ENCODE measurements around the gene KDM5B. TPM values are rescaled to one million over a fixed set of nuclear protein-coding genes. Genes with fewer than 3 reads are reported as not detected.

Gene KDM5B
- polyA plus RNA-seq, 3 donors = 3.4 to 12.5 (median 10.6) TPM

DNA sequence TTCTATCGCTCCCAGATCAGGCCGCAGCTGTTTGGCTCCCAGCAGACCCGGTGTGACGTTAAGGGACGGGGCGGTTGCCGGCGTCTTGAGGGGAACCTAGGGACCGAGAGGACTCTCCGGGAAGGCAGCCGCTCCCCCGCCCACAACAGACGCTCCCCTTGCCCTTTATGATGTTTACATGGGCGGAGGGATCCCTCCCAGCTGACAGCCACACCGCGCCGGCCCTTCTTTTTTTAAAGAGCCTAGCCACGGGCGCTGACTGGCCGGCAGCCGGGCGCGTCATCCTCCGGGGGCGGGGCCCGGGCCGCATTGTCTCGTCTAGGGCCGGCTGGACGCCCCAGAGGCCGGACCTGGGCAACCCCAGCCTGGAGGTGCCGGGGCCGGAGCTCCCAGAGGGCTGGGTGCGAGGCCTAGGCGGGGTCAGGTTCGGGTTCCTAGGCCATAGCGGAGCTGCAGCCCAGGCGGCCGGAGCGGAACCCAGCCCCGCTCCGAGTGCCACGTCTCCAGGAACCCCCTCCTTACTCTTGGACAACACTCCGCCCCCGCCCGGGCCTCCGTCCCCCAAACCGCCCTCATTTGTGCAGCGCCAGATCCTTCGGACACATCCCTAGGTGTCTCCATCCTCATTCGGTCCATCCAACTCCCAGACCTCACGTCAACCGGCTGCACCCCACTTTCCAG lies 2.5 kb upstream of the KDM5B start, which contains the start of gene PCAT6:
Gene PCAT6 (plus strand): TSS at position 340 of the 681 bp plus-strand sequence.
- peaks cover 28% of the 10 kb centered on the region for H3K79me2 ChIP-seq (ENCODE audit: insufficient read depth, low read length)
- peak within 1 kb of the TSS; percentile 96 for H3K4me2 ChIP-seq (replicated peaks; ENCODE audit: extremely low read depth, low read length, poor library complexity, severe bottlenecking)
- Mint-ChIP-seq H3K27ac (peak within 1 kb of the TSS; percentile 79 to 95 (median 89)), H3K36me3 (peaks cover 0 to 2% of the 10 kb centered on the region in 2 donors), H3K9me3 (peaks cover 0 to 2% (median 0%) of the 10 kb centered on the region in 7 donors), H3K4me1 (peaks cover 38% of the 10 kb centered on the region), H3K4me3 (peak within 1 kb of the TSS; percentile 93 to 99), H3K27me3 (ENCODE audit: low read depth in 3 of 3) (peaks cover 15 to 29% (median 16%) of the 10 kb centered on the region in 3 donors)
- H3K27ac ChIP-seq (ENCODE audit: low read depth in 1 of 2, low read length in 2 of 2) = peak within 1 kb of the TSS; percentile 7 to 83
- H3K27me3 ChIP-seq (ENCODE audit: control insufficient read depth in 2 of 2, insufficient read depth in 2 of 2, low read length in 2 of 2) = peaks cover 0 to 13% of the 10 kb centered on the region in 2 donors
- WGBS (ENCODE audit: insufficient coverage) = under 1% methylated on average over 51 of the region's 53 CpGs
- peaks cover 34 to 39% of the 10 kb centered on the region in 2 donors for H3K4me1 ChIP-seq (ENCODE audit: control insufficient read depth in 1 of 2, insufficient read depth in 2 of 2, low read length in 2 of 2)
- intact Hi-C loops (cut with micrococcal nuclease) = loop anchor here in 1 of 2 donors (10.0 kb wide), 1 partner anchor 54 kb away; no protein-coding TSS in a partner anchor
- no peaks in the 10 kb centered on the region for H3K36me3 ChIP-seq (replicated peaks in 1 of 2; ENCODE audit: control insufficient read depth in 1 of 2, insufficient read depth in 2 of 2, low read length in 2 of 2)
- peak within 1 kb of the TSS; percentile 73 to 81 (median 75) for H3K4me3 ChIP-seq (replicated peaks in 1 of 3; ENCODE audit: low read depth in 2 of 3, low read length in 3 of 3)
- peak; percentile 87 to 93 (median 92) for DNase-seq
- H3K9ac ChIP-seq (ENCODE audit: insufficient read depth, low read length, poor library complexity, severe bottlenecking) = peak within 1 kb of the TSS; percentile 71
- peak within 1 kb of the TSS; percentile 90 for H2AFZ ChIP-seq (ENCODE audit: insufficient read depth, low read depth, low read length, poor library complexity, severe bottlenecking)
- no peaks in the 10 kb centered on the region for H3K9me3 ChIP-seq (replicated peaks in 1 of 2; ENCODE audit: control insufficient read depth in 1 of 2, insufficient read depth in 1 of 2, low read length in 2 of 2)
- H4K20me1 ChIP-seq (ENCODE audit: insufficient read depth, low read length) = peaks cover 11% of the 10 kb centered on the region
- TF ChIP-seq CTCF (IDR thresholded peaks at IDR 0.05) = no peak

DNA sequence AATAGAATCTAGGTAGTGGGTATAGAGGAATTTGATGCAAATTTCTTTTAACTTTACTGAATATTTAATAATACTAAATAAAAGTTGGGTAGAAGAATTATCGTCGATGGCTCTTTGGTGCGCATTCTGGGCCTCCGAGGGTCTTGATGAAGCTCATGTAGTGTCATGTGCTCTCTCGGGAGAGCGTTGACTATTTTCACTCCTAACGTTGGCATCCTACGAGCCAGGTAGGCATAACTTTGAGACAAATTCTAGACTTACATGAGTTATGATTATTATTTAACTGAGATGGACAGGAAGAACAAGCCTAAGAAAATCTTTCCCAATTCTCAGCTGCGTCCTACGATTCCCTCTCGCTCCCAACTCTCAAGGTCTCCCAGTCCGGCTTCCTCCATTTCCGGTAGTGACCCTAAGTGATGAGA lies 2.0 kb upstream of the KDM5B start:
- no peak for TF ChIP-seq CTCF (IDR thresholded peaks at IDR 0.05)
- Mint-ChIP-seq H3K36me3 (peaks cover 0 to 2% of the 10 kb centered on the region in 2 donors), H3K4me1 (peaks cover 43% of the 10 kb centered on the region), H3K4me3 (peak overlapping the region; percentile 93), H3K9me3 (peaks cover 0 to 2% (median 0%) of the 10 kb centered on the region in 7 donors), H3K27ac (peak overlapping the region; percentile 79 to 95 (median 86)), H3K27me3 (ENCODE audit: low read depth in 3 of 3) (peaks cover 15 to 26% (median 16%) of the 10 kb centered on the region in 3 donors)
- Histone ChIP-seq H3K9ac (ENCODE audit: insufficient read depth, low read length, poor library complexity, severe bottlenecking) (peak overlapping the region; percentile 71), H3K9me3 (replicated peaks in 1 of 2; ENCODE audit: control insufficient read depth in 1 of 2, insufficient read depth in 1 of 2, low read length in 2 of 2) (no peaks in the 10 kb centered on the region), H3K79me2 (ENCODE audit: insufficient read depth, low read length) (peaks cover 34% of the 10 kb centered on the region), H3K4me2 (replicated peaks; ENCODE audit: extremely low read depth, low read length, poor library complexity, severe bottlenecking) (peak overlapping the region; percentile 96), H3K4me1 (ENCODE audit: control insufficient read depth in 1 of 2, insufficient read depth in 2 of 2, low read length in 2 of 2) (peaks cover 36 to 42% of the 10 kb centered on the region in 2 donors), H3K27me3 (ENCODE audit: control insufficient read depth in 2 of 2, insufficient read depth in 2 of 2, low read length in 2 of 2) (peaks cover 0 to 13% of the 10 kb centered on the region in 2 donors), H4K20me1 (ENCODE audit: insufficient read depth, low read length) (peaks cover 13% of the 10 kb centered on the region), H3K4me3 (replicated peaks in 1 of 3; ENCODE audit: low read depth in 2 of 3, low read length in 3 of 3) (peak overlapping the region; percentile 73 to 81 (median 75)), H3K27ac (ENCODE audit: low read depth in 1 of 2, low read length in 2 of 2) (peak overlapping the region; percentile 7 to 83), H2AFZ (ENCODE audit: insufficient read depth, low read depth, low read length, poor library complexity, severe bottlenecking) (peak overlapping the region; percentile 90), H3K36me3 (replicated peaks in 1 of 2; ENCODE audit: control insufficient read depth in 1 of 2, insufficient read depth in 2 of 2, low read length in 2 of 2) (no peaks in the 10 kb centered on the region)
- no peak for DNase-seq
- WGBS (ENCODE audit: insufficient coverage) = 0% methylated on average over 5 of the region's 13 CpGs
- intact Hi-C loops (cut with micrococcal nuclease) = loop anchor here in 1 of 2 donors (10.0 kb wide), 1 partner anchor 55 kb away; no protein-coding TSS in a partner anchor

Data from CD14-positive monocyte (primary cell).